Activated CD8-positive, alpha-beta T cell treated with anti-CD3 and anti-CD28 coated beads for 36 hours (primary cell): ENCODE measurements around the gene ROR2. TPM values are rescaled to one million over a fixed set of nuclear protein-coding genes. Genes with fewer than 3 reads are reported as not detected.

Source experiments
- ATAC-seq: fragments of 200-7000 bp; cut with Tn5 transposase; one replicate; pipeline ENCODE4 v1.10.0; 2021; ENCODE audit warnings: mild to moderate bottlenecking, moderate library complexity
- CTCF ChIA-PET: fragments of 350-600 bp; sonication (Branson Sonifier 250); formaldehyde crosslinking; loops from one replicate; lab custom pipeline; 2021; ENCODE audit warnings: antibody characterized with exemption; lab: Charles Lee
- POLR2A ChIA-PET: fragments of 350-600 bp; sonication (Branson Sonifier 250); formaldehyde crosslinking; loops from one replicate; lab custom pipeline; 2021; ENCODE audit warnings: antibody characterized with exemption; lab: Charles Lee
- DNase-seq: peaks from one replicate; pipeline ENCODE4 v3.0.0-alpha.2; 2020
- H3K27ac Mint-ChIP-seq: one replicate; pipeline ENCODE4 v1.8.0; 2021; ENCODE audit warnings: mild to moderate bottlenecking, mixed read lengths
- H3K27me3 Mint-ChIP-seq: one replicate; pipeline ENCODE4 v1.8.0; 2021; ENCODE audit warnings: mixed read lengths
- H3K36me3 Mint-ChIP-seq: one replicate; pipeline ENCODE4 v1.8.0; 2021; ENCODE audit warnings: low read depth, mixed read lengths
- H3K4me1 Mint-ChIP-seq: one replicate; pipeline ENCODE4 v1.8.0; 2021; ENCODE audit warnings: low read depth, mixed read lengths
- H3K4me3 Mint-ChIP-seq: one replicate; pipeline ENCODE4 v1.8.0; 2021; ENCODE audit warnings: mild to moderate bottlenecking, moderate library complexity, mixed read lengths
- H3K9me3 Mint-ChIP-seq: one replicate; pipeline ENCODE4 v1.8.0; 2021; ENCODE audit warnings: mixed read lengths
- intact Hi-C: fragments of 100-400 bp; cut with micrococcal nuclease; formaldehyde crosslinking; loops from one replicate; pipeline ENCODE4 v1.10.0; 2022
- total RNA-seq, 2 experiments: library from RNA; stranded (reverse); gene quantifications; one replicate each; pipeline ENCODE4 v1.2.3, GENCODE V29; 2021
- TF ChIP-seq, protein P1 (sequence below): fragments of 200-600 bp; IDR thresholded peaks from one replicate; pipeline ENCODE4 v1.8.0; 2022; ENCODE audit warnings: antibody characterized with exemption, mild to moderate bottlenecking

Gene ROR2
- total RNA-seq, 2 experiments from 2014 or later: not detected

DNA sequence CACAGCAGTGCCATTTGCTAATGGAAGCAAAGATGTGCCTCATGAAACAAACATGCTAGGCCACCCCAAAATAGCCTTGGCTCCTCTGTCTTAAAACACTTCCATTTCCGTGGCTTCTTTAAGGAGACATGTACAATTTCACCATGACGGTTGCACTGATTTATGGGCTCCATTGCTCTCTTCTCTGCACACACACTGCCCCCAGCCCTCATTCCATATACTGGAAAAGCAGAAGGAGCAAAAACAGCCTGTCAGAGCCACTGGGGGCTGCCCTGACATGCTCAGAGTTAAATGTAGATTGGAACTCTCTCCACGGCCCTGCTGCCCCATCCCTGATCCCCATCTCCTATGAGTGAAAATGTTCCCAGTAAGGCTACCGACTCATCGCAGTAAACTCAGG is 114.8 kb downstream of the ROR2 start:
- Mint-ChIP-seq H3K27me3 (peaks cover 4% of the 10 kb centered on the region), H3K4me1 (no peaks in the 10 kb centered on the region), H3K27ac (no peak overlapping the region), H3K4me3 (no peak overlapping the region), H3K36me3 (no peaks in the 10 kb centered on the region), H3K9me3 (no peaks in the 10 kb centered on the region)
- intact Hi-C loops: no loop called here
- ATAC-seq (no peak), DNase-seq (no peak)
- TF ChIP-seq, protein P1, sequence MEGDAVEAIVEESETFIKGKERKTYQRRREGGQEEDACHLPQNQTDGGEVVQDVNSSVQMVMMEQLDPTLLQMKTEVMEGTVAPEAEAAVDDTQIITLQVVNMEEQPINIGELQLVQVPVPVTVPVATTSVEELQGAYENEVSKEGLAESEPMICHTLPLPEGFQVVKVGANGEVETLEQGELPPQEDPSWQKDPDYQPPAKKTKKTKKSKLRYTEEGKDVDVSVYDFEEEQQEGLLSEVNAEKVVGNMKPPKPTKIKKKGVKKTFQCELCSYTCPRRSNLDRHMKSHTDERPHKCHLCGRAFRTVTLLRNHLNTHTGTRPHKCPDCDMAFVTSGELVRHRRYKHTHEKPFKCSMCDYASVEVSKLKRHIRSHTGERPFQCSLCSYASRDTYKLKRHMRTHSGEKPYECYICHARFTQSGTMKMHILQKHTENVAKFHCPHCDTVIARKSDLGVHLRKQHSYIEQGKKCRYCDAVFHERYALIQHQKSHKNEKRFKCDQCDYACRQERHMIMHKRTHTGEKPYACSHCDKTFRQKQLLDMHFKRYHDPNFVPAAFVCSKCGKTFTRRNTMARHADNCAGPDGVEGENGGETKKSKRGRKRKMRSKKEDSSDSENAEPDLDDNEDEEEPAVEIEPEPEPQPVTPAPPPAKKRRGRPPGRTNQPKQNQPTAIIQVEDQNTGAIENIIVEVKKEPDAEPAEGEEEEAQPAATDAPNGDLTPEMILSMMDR: no peak
- POLR2A ChIA-PET: no interaction called here
- CTCF ChIA-PET: no interaction called here

DNA sequence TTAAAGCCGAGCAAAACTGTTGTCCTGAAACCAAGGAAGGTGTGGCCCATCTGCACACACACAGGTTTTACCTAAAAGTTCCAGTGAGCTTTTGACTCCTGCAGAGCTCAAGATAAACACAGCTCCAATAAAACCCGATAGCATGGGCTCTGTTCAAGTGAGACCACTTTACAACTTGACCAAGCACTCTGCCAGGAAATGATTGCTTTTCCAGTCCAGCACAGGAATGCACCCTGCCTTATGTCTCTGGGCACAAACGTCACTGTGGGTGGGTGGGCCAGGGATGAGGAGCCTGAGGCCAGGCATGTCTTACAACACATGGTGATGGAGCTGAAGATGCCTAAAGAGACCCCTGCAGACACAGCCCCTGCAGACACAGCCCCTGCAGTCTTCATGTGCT is 115.3 kb downstream of the ROR2 start:
- intact Hi-C loops: no loop called here
- Mint-ChIP-seq H3K9me3 (no peaks in the 10 kb centered on the region), H3K27ac (no peak overlapping the region), H3K4me1 (no peaks in the 10 kb centered on the region), H3K27me3 (peaks cover 4% of the 10 kb centered on the region), H3K4me3 (no peak overlapping the region), H3K36me3 (no peaks in the 10 kb centered on the region)
- ATAC-seq (no peak), DNase-seq (no peak)
- ChIA-PET POLR2A (no interaction called here), CTCF (interaction anchor here (0.5 kb wide), 1 partner anchor 211 kb away, joined by 3 read pairs; no protein-coding TSS in a partner anchor)
- TF ChIP-seq, protein P1: no peak

DNA sequence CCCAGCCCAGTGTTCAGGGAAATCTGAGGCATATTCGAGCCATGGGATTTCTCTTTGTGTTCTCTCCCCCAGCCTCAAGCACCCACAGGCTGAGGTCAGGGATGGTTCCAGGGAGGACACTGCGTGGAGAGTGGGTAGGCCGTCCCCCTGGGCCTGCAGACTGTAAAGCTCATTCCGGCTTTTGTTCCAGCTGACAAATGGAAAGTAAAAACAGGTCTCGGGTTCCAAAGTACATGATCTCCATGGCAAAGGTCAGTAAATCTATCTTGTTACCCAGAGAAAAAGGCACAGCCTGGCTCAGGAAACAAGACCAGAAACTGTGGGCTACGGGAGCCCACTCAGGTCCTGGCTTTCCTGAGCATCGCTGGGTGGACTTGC is 116.2 kb downstream of the ROR2 start:
- POLR2A ChIA-PET: no interaction called here
- no peaks in the 10 kb centered on the region for H3K36me3 Mint-ChIP-seq
- H3K9me3 Mint-ChIP-seq: no peaks in the 10 kb centered on the region
- CTCF ChIA-PET: no interaction called here
- TF ChIP-seq, protein P1: no peak
- DNase-seq (no peak), ATAC-seq (no peak)
- no peaks in the 10 kb centered on the region for H3K27me3 Mint-ChIP-seq
- H3K27ac Mint-ChIP-seq: no peak overlapping the region
- no peak overlapping the region for H3K4me3 Mint-ChIP-seq
- intact Hi-C loops: no loop called here
- no peaks in the 10 kb centered on the region for H3K4me1 Mint-ChIP-seq

DNA sequence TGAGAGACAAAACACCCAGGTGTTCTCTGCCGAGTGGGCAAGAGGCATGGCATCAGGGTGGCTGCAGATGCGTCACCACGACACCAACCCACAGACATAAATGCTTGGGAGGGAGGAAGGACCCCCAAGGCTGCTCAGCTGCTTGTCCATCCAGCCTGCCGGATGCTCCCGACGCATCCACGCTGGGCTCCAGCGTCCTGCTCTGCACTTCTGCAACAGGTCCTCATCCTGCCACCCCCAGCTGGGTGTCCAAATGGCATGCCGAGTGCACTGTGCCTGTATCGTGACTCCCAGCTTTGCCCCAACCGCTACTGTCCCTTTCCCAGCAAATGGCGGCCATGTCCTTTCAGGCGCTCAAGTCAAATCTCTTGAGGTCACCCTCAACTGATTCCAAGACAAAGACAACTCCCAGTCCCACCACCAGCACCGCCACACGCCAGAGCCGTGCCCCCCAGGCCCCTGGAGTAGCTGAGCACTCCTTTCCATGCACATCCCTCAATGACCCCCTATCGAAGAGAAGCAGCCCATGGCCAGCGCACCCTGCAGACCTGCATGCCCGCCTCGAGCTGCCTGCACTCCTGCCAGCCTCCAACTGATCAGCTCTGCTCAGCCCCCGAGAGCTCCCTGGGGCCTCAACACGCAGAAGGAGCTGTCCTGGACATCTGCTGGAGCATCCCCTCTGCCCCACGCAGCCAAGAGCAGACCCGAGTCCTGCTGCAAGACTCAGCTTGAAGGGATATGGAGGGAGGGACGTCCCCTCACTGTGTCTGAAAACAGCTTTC is 116.7 kb downstream of the ROR2 start:
- Mint-ChIP-seq H3K4me1 (no peaks in the 10 kb centered on the region), H3K27ac (no peak overlapping the region), H3K27me3 (no peaks in the 10 kb centered on the region), H3K9me3 (no peaks in the 10 kb centered on the region), H3K4me3 (no peak overlapping the region), H3K36me3 (no peaks in the 10 kb centered on the region)
- intact Hi-C loops: no loop called here
- ATAC-seq (no peak), DNase-seq (no peak)
- CTCF ChIA-PET: no interaction called here
- POLR2A ChIA-PET: no interaction called here
- TF ChIP-seq, protein P1: no peak

DNA sequence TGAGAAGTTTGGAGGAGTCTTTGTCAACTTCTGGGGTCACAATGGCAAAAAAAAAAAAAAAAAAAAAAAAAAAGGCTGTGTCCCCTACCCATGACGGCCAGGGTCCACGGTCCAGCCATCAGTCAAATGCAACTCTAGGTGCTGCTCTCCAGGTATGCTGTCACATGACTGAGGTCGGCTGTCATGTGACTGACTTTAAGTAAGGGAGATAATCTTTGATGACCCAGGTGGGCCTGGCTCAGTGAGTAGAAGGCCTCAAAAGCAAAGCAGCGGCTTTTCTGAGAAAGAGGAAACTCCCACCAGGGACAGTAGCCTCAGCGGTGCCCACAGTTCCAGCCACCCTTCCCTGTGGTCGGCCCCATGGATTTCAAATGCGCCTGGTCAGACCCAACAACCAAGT is 117.7 kb downstream of the ROR2 start:
- DNase-seq (no peak), ATAC-seq (no peak)
- H3K36me3 Mint-ChIP-seq: no peaks in the 10 kb centered on the region
- peaks cover 1% of the 10 kb centered on the region for H3K27me3 Mint-ChIP-seq
- no peaks in the 10 kb centered on the region for H3K4me1 Mint-ChIP-seq
- H3K27ac Mint-ChIP-seq: no peak overlapping the region
- ChIA-PET POLR2A (no interaction called here), CTCF (no interaction called here)
- no peaks in the 10 kb centered on the region for H3K9me3 Mint-ChIP-seq
- intact Hi-C loops: no loop called here
- TF ChIP-seq, protein P1: no peak
- no peak overlapping the region for H3K4me3 Mint-ChIP-seq
